DMS153 (cell line): ENCODE measurements around the gene BZW2.
A peak's percentile ranks its signal among the peaks of the same experiment; 100 is the strongest.

Source experiments
- DNase-seq: peaks from one replicate; lab custom pipeline; 2025; lab: John Stamatoyannopoulos, UW

The BZW2 gene

GRCh38 chr7:16753102-16753931 lies 107.3 kb downstream of the BZW2 start, which contains the start of gene TSPAN13:
TSS of gene TSPAN13 (plus strand) at chr7:16753755. CDS start at chr7:16753968, 213 bp downstream.
- DNase-seq: peak; percentile 95

DNA sequence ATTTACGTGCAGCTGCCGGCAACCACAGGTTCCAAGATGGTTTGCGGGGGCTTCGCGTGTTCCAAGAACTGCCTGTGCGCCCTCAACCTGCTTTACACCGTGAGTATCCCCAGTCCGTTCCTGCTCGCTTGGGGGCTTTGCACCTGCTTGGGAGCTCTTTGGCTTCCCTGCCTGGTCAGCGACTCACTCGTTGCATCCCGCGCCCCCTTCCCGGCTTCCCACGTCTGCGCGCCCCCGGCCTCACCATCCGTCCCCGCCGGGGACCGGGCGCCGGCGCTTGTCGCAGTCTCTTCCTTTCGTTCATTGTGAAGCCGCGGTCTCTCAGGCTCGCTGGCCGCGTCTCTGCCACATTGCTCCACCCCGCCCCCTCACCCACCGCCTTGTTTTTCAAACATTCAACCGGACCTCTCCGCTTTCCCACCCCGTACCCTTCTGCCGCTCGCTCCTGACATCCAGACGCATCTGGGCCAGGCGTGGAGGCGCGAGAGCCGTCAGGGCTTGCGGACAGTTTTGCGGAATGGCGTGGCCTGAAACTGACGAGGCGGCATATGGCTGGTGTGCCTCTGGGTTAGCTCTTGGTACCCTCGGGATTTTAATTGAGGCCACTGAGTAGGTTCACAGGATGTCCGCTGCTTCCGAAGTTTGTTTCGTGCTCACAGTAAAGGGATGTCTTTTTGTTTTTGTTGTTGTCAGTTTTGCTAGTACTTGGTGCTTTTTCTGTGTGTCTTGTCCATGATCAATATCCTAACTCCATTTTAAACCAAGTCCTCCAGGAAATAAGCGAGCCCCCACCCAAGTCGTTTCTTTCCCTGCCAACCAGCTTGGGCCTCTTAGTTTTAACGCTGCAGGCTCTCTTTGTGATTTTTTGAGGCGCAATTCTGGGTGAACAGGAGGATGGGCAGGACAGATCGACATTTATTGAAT lies 108.2 kb downstream of the BZW2 start:
- peak; percentile 62 for DNase-seq

GRCh38 chr7:16754856-16755317 lies 108.9 kb downstream of the BZW2 start:
- no peak for DNase-seq

DNA sequence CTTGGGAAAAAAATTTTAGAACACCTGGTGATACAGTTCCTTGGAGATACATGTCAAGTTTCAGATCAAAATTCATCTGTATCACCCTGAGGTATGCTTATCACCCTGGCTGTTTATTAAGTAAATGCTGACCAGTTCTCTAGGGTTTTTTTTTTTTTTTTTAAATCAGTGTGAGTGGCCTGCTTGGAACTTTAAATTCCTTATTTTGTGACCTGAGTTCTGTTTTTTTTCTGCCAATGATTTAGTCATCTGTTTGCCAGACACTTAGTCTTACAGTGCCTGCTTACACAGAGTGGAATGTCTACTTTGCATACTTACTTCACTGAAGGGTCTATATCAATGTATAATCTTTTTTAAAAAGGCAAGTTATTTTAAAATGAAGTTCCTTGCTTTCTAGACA lies 109.4 kb downstream of the BZW2 start:
- no peak for DNase-seq
